GM18951 (cell line): ENCODE results near the gene CLEC4D.

Experiments
- POLR2A ChIP-seq: IDR thresholded peaks from 4 replicates; pipeline ENCODE4 v1.6.1; 2011; ENCODE audit warnings: mild to moderate bottlenecking; ENCODE audit not compliant: insufficient read length, insufficient read depth; ENCODE audit errors: extremely low read depth
- in situ Hi-C: fragments of 300-500 bp; cut with MboI; formaldehyde crosslinking; loops from one replicate; pipeline ENCODE4 v1.12.0; 2022; ENCODE audit warnings: low sequenced_read_pairs, mixed read lengths, inconsistent platforms; ENCODE audit not compliant: unreplicated experiment

Gene CLEC4D

GRCh38 chr12:8504351-8504750 lies 9.0 kb upstream of the CLEC4D start:
- in situ Hi-C loops = no loop called here
- TF ChIP-seq POLR2A = no peak

GRCh38 chr12:8507596-8507995 lies 5.7 kb upstream of the CLEC4D start:
- in situ Hi-C loops = no loop called here
- TF ChIP-seq POLR2A = no peak

- in situ Hi-C loops = no loop called here
- no peak for TF ChIP-seq POLR2A
Observed at GRCh38 chr12:8508223-8508622, 5.1 kb upstream of the CLEC4D start.

GRCh38 chr12:8508910-8509841 lies 4.1 kb upstream of the CLEC4D start:
- in situ Hi-C loops = no loop called here
- TF ChIP-seq POLR2A = no peak

GRCh38 chr12:8517971-8518370 lies 4.7 kb downstream of the CLEC4D start:
- in situ Hi-C loops = no loop called here
- no peak for TF ChIP-seq POLR2A

GRCh38 chr12:8519171-8519570 lies 5.9 kb downstream of the CLEC4D start:
- TF ChIP-seq POLR2A = no peak
- in situ Hi-C loops = no loop called here

- TF ChIP-seq POLR2A = no peak
- in situ Hi-C loops = loop anchor here (25.0 kb wide), 2 partner anchors 360 to 510 kb away; no protein-coding TSS in a partner anchor
Observed at GRCh38 chr12:8527250-8528130, 14.2 kb downstream of the CLEC4D start.

GRCh38 chr12:8532045-8532444 lies 18.7 kb downstream of the CLEC4D start:
- in situ Hi-C loops = loop anchor here (25.0 kb wide), 2 partner anchors 355 to 505 kb away; no protein-coding TSS in a partner anchor
- TF ChIP-seq POLR2A = no peak

- in situ Hi-C loops = loop anchor here (25.0 kb wide), 2 partner anchors 349 to 499 kb away; no protein-coding TSS in a partner anchor
Observed at GRCh38 chr12:8537820-8538219, 24.5 kb downstream of the CLEC4D start.

- in situ Hi-C loops = loop anchor here (25.0 kb wide), 2 partner anchors 346 to 496 kb away; no protein-coding TSS in a partner anchor
Observed at GRCh38 chr12:8540831-8541230, 27.5 kb downstream of the CLEC4D start, which contains the start of gene CLEC4E. CLEC4E (minus strand) TSS chr12:8540905; CDS start chr12:8540797, 108 bp downstream.

- no peak for TF ChIP-seq POLR2A
- in situ Hi-C loops = loop anchor here (25.0 kb wide), 2 partner anchors 346 to 496 kb away; no protein-coding TSS in a partner anchor
Observed at GRCh38 chr12:8541562-8541961, 28.3 kb downstream of the CLEC4D start.

GRCh38 chr12:8544295-8544694 lies 31.0 kb downstream of the CLEC4D start:
- TF ChIP-seq POLR2A = no peak
- in situ Hi-C loops = loop anchor here (25.0 kb wide), 2 partner anchors 343 to 493 kb away; no protein-coding TSS in a partner anchor

- TF ChIP-seq POLR2A = no peak
- in situ Hi-C loops = loop anchor here (25.0 kb wide), 2 partner anchors 341 to 491 kb away; no protein-coding TSS in a partner anchor
Observed at GRCh38 chr12:8546591-8546990, 33.3 kb downstream of the CLEC4D start.

GRCh38 chr12:8547645-8548044 lies 34.3 kb downstream of the CLEC4D start:
- no peak for TF ChIP-seq POLR2A
- in situ Hi-C loops = loop anchor here (25.0 kb wide), 2 partner anchors 340 to 490 kb away; no protein-coding TSS in a partner anchor
